ENCODE measurements around the gene CERS2.

Gene CERS2

DNA sequence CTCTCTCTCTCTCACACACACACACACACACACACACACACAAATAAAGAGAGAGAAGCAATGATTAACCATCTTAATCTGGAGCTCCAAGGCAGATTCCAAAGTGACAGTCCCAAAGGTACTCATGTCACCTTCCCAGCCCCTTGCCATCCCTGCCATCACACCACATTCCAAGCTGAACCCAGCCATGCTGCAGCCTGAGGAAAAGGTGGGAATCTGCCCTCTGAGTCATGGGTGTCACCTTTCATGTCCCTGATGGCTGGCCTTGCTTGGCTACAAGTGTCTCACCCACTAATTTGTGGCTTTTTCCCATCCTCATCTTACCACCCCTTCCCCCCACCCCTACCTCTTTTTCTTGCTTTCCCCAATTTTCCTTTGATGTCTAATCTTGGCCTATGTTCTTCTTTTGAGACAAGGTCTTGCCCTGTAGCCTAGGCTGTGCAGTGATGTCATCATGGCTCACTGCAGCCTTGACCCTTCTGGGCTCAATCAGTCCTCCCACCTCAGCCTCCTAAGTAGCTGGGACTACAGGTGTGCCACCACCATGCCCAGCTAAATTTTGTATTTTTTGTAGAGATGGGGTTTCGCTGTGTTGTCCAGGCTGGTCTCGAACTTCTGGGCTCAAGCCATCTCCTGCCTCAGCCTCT is 10.7 kb upstream of the CERS2 start:
- TF ChIP-seq, protein P1, sequence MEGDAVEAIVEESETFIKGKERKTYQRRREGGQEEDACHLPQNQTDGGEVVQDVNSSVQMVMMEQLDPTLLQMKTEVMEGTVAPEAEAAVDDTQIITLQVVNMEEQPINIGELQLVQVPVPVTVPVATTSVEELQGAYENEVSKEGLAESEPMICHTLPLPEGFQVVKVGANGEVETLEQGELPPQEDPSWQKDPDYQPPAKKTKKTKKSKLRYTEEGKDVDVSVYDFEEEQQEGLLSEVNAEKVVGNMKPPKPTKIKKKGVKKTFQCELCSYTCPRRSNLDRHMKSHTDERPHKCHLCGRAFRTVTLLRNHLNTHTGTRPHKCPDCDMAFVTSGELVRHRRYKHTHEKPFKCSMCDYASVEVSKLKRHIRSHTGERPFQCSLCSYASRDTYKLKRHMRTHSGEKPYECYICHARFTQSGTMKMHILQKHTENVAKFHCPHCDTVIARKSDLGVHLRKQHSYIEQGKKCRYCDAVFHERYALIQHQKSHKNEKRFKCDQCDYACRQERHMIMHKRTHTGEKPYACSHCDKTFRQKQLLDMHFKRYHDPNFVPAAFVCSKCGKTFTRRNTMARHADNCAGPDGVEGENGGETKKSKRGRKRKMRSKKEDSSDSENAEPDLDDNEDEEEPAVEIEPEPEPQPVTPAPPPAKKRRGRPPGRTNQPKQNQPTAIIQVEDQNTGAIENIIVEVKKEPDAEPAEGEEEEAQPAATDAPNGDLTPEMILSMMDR (IDR thresholded peaks at IDR 0.05; ENCODE audit: low read depth, low read length): no peak
- no peak overlapping the region for H3K4me3 ChIP-seq (replicated peaks in 1 of 2; ENCODE audit: low read depth in 2 of 2, low read length in 2 of 2)
- DNase-seq (ENCODE audit: low read depth in 2 of 2): no peak

DNA sequence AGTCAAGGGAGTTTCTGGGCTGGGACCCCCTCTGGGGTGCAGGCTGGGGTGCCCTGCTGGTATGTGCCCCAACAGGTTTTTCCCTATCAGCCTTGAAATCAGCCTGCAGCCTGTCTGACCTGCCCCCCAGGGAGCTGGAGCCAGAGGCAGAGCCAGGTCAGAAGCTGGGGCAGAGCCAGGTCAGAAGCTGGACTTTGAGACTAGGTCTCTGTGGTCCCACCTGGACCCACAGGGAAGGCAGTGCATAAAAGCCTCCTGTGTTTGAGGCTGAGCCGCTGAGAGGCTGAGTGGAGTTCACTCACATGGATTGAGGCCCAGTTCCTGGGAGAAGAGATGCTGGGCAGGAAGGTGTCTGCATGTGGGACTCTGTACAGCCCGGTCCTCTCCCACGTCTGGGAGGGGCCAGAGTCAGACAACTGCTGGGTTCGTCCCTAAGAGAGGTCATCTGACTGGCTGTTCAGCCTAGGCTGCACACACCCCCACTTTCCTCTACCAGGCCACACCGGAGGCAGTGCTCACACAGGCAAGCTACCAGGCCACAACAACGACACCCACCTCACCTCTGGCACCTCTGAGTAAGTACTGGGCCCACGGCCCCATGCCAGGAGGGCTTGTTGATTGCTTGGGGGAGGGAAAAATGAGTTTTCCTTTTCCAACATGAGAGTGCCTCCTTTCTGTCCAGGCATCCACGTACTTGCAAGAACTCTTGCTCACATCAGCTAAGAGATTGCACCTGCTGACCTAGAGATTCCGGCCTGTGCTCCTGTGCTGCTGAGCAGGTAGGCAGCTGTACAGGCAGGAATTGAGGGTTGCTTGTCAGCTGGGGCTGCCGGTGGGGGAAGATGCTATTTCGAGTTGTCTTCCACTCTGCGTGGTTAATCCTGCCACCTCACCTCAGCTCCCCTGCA is 7.4 kb upstream of the CERS2 start, which contains the start of gene ANXA9:
Gene ANXA9, plus strand, starts transcription at position 488 of the 908 bp plus-strand sequence. CDS start 814 bp downstream, outside the sequence.
- DNase-seq (ENCODE audit: low read depth in 2 of 2): no peak
- no peak within 1 kb of the TSS for H3K4me3 ChIP-seq (replicated peaks in 1 of 2; ENCODE audit: low read depth in 2 of 2, low read length in 2 of 2)
- TF ChIP-seq, protein P1 (IDR thresholded peaks at IDR 0.05; ENCODE audit: low read depth, low read length): no peak

DNA sequence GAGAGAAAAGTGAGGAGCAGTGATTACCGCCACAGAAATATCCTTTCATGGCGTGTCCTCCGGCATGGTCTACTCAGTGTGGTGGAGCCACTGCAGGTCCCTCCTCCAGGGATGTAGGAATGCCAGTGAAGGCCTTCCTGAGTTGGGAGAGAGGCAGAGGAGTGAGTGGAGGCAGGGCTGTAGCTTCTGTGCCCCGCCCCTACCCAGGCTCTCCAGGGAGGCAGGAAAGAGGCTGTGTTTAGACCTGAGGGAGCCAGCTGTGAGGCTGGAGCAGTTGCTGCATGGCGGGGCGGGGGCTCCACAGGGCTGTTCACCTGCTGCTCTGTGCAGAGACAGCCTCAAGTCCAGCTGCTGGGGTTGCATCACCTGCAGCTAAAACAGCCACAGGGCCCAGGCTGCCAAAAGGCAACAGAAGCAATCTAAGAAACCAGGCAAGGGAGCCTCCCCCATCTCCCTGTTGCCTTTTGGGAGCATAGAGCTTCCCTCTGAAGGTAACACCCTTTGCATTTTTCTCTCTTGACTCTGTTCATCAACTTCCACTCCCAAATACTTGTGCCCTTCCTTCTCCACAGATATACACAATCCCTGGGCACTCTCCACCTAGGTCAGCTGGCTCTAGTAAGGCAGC is 6.7 kb upstream of the CERS2 start:
- H3K4me3 ChIP-seq (replicated peaks in 1 of 2; ENCODE audit: low read depth in 2 of 2, low read length in 2 of 2): no peak overlapping the region
- TF ChIP-seq, protein P1 (IDR thresholded peaks at IDR 0.05; ENCODE audit: low read depth, low read length): no peak
- no peak for DNase-seq (ENCODE audit: low read depth in 2 of 2)

DNA sequence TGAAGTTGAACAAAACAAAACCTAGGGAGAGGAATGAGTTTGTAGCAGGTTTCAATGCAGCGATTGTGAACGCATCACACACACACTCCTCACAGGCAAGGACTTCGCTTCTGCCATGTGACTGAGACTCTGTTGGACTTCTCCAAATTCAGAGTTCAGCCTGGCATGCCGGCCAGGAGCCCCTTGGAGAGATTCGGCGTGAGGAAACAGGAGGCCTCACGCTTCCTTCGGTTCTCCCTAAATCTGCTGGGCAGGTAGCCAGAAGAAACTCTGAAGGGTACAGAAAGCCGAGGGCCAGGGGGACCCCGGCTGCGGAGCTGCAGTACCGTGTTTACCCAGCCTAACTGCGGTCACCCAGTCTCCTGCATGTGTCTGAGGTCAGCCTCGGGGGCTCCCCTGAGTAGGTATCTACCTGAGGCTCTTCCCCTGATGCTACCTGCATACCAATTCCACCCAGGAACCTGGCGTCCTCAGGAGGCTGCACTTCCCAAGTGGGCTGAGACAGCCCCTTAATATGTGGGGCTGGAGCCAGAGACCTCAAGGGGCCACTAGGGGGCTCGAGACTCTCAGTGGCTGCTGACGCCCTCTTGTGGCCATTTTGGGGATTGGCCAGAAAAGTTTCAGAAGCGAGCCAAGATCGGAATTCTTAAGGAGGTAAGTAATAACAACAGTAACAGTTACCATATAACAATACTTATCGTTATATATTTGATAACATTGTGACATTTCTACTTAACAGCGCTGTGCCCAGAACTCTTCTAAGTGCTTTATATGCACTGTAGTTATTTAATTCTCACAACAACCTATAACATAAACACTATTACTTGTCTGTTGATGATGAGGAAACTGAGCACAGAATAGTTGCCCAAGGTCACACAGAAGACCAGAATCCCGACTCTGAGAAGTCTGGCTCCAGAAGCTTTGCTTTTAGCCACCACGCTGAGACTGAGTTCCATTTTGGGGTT is 4.7 kb upstream of the CERS2 start:
- no peak overlapping the region for H3K4me3 ChIP-seq (replicated peaks in 1 of 2; ENCODE audit: low read depth in 2 of 2, low read length in 2 of 2)
- DNase-seq (ENCODE audit: low read depth in 2 of 2): peak; percentile 93 to 94
- TF ChIP-seq, protein P1 (IDR thresholded peaks at IDR 0.05; ENCODE audit: low read depth, low read length): peak; percentile 100

DNA sequence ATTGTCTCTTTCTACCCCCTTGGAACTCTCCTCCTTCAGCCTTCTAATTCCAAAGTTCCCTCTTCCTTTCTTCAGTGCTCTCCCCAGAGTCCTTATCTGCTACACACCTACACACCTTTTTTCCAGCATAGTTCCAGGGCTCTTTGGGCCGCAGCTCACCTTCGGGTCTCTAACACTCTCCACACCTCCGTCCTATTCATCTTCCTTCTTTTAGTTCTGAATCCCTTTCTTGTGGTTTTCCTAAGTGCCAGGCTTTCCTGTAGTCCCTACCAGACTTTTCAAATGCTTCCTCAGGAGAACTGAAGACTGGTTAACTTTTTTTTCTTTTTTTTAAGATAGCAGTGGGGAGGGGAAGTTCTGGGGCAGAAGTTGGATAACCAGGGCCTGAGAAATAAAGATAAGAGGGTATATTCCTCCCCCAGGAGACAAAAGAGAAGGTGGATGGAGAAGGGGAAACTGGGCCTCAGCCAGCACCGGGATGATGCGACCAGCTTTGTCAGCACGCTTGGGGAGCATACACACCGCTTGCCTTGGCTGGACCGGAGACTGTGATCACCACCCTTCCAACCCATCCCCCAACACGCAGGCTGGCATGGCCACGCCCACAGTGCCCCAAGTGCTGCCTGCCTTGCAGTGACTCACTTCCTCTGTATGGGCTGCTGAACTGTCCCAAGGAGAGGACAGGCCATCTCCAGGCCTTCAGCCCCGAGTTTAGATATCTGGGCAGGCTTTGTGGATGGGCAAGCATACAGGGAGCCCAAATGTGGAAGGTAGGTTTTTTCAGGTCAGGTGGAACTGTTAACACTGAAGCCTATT is 2.5 kb upstream of the CERS2 start:
- TF ChIP-seq, protein P1 (IDR thresholded peaks at IDR 0.05; ENCODE audit: low read depth, low read length): no peak
- no peak overlapping the region for H3K4me3 ChIP-seq (replicated peaks in 1 of 2; ENCODE audit: low read depth in 2 of 2, low read length in 2 of 2)
- DNase-seq (ENCODE audit: low read depth in 2 of 2): peak in 1 of 2 donors; percentile 51

Measured in cardiac fibroblast (primary cell).